ENCODE measurements around the gene RARRES2.

The RARRES2 gene

DNA sequence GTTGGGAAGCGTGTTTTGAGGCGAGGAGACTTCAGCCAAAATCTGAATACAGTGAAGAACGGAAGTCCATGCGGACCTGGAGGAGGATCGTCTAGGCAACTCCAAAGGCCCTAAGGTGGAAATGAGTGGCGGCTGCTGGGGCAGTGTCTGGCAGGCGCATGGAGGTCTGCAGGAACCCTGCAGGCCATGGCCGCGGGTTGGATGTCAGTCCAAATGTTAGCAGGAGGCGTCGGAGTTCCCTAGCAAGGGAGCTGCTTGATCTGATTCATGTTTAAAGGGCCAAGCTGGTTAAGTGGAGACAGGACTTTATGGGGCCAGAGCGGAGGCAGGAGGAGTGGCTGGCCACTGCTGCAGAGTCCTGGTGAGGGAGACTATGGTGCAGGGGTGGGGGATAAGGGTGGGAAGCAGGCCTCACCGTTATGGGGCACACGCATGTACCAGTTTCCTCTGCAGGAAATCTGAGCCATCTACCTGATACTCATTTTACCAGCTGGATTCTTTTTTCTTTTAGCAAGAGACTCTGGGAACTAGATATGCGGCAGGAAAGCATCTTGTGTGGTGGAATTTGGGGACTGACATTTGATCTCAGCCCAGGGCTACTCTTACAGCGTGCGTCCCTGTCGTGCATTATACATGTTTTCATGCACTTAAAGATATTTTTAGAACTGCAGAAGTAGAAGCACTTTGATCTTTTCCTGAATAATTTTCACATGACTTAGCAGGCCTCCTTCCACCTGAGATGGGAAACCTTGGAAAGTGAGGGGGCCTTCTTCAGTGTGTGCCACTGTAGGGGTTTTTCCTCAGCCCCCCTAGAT, 20.6 kb upstream of the RARRES2 start:
- Histone ChIP-seq H3K27ac (ENCODE audit: poor library complexity, severe bottlenecking) (no peak overlapping the region), H3K4me3 (ENCODE audit: severe bottlenecking) (no peak overlapping the region), H3K27me3 (ENCODE audit: insufficient read depth, poor library complexity, severe bottlenecking) (no peaks in the 10 kb centered on the region), H3K4me1 (ENCODE audit: insufficient read depth, poor library complexity, severe bottlenecking) (no peaks in the 10 kb centered on the region), H3K36me3 (ENCODE audit: low read depth) (no peaks in the 10 kb centered on the region), H3K9me3 (ENCODE audit: severe bottlenecking) (no peaks in the 10 kb centered on the region)
- ATAC-seq (ENCODE audit: low read depth), result no peak
- DNase-seq (ENCODE audit: low spot score), result no peak
- TF ChIP-seq, protein P1, sequence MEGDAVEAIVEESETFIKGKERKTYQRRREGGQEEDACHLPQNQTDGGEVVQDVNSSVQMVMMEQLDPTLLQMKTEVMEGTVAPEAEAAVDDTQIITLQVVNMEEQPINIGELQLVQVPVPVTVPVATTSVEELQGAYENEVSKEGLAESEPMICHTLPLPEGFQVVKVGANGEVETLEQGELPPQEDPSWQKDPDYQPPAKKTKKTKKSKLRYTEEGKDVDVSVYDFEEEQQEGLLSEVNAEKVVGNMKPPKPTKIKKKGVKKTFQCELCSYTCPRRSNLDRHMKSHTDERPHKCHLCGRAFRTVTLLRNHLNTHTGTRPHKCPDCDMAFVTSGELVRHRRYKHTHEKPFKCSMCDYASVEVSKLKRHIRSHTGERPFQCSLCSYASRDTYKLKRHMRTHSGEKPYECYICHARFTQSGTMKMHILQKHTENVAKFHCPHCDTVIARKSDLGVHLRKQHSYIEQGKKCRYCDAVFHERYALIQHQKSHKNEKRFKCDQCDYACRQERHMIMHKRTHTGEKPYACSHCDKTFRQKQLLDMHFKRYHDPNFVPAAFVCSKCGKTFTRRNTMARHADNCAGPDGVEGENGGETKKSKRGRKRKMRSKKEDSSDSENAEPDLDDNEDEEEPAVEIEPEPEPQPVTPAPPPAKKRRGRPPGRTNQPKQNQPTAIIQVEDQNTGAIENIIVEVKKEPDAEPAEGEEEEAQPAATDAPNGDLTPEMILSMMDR (IDR thresholded peaks at IDR 0.05; ENCODE audit: poor library complexity, severe bottlenecking), result no peak

DNA sequence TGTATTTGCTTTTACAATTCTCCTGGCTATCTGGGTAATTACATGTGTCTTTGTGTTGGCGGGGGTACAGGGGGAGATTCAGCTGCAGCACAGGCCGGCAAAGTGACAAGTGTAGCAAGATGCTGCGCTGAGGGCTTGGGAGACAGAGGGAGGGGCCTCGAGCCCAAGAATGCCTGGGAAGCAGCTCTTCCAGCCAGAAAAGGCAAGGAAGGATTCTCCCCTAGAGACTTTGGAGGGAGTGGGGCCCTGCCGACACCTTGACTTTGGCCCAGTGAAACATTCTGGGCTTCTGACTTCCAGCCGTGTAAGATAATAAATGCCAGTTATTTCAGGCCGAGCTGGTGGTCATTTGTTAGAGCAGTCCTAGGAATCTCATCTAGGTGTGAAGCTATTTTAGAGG, 20.0 kb upstream of the RARRES2 start:
- Histone ChIP-seq H3K27me3 (ENCODE audit: insufficient read depth, poor library complexity, severe bottlenecking) (no peaks in the 10 kb centered on the region), H3K4me3 (ENCODE audit: severe bottlenecking) (no peak overlapping the region), H3K27ac (ENCODE audit: poor library complexity, severe bottlenecking) (no peak overlapping the region), H3K36me3 (ENCODE audit: low read depth) (no peaks in the 10 kb centered on the region), H3K9me3 (ENCODE audit: severe bottlenecking) (no peaks in the 10 kb centered on the region), H3K4me1 (ENCODE audit: insufficient read depth, poor library complexity, severe bottlenecking) (no peaks in the 10 kb centered on the region)
- ATAC-seq (ENCODE audit: low read depth), result no peak
- no peak for DNase-seq (ENCODE audit: low spot score)
- TF ChIP-seq, protein P1 (IDR thresholded peaks at IDR 0.05; ENCODE audit: poor library complexity, severe bottlenecking), result no peak

DNA sequence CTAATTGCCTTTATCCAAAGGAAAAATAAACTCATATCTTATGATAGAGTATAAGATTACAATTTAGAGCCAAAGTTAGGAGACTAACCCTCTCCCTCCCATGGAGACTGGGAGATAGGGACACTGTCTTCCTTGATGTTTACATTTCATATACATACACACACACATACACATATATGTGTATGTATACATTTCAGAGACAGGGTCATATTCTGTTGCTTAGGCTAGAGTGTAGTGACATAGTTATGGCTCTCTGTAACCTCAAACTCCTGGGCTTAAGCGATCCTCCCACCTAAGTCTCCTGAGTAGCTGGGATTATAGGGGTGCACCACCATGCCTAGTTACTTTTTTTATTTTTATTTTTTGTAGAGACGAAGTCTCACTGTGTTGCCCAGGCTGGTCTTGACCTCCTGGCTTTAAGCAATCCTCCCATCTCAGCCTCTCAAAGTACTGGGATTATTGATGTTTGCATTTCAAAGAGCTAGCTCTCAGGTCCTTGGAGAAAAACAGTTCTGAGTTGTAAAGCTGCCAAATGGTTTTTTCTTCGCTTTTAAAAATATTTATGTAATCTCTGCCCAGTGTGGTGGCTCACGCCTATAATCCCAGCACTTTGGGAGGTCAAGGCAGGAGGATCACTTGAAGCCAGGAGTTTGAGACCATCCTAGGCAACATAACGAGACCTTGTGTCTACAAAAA, 19.1 kb upstream of the RARRES2 start:
- Histone ChIP-seq H3K9me3 (ENCODE audit: severe bottlenecking) (no peaks in the 10 kb centered on the region), H3K4me3 (ENCODE audit: severe bottlenecking) (no peak overlapping the region), H3K27ac (ENCODE audit: poor library complexity, severe bottlenecking) (no peak overlapping the region), H3K36me3 (ENCODE audit: low read depth) (no peaks in the 10 kb centered on the region), H3K4me1 (ENCODE audit: insufficient read depth, poor library complexity, severe bottlenecking) (no peaks in the 10 kb centered on the region), H3K27me3 (ENCODE audit: insufficient read depth, poor library complexity, severe bottlenecking) (no peaks in the 10 kb centered on the region)
- TF ChIP-seq, protein P1 (IDR thresholded peaks at IDR 0.05; ENCODE audit: poor library complexity, severe bottlenecking), result no peak
- ATAC-seq (ENCODE audit: low read depth), result no peak
- no peak for DNase-seq (ENCODE audit: low spot score)

DNA sequence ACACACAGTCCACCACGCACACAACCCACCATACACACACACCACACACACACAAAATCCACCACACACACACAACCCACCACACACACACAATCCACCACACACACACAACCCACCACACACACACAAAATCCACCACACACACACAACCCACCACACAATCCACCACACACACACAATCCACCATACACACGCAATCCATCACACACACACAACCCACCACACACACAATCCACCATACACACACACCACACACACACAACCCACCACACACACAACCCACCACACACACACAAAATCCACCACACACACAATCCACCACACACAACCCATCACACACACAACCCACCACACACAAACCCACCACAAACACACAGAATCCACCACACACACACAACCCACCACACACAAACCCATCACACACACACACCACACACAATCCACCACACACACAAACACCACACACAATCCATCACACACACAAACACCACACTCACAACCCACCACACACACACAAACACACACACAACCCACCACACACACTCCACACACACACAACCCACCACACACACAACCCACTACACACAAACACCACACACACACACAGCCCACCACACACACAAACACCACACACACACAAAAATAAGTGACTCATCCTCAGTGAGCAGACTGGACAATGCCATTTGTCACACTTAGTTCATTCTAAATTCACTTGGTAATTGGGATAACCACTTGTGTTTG, 18.4 kb upstream of the RARRES2 start:
- no peak overlapping the region for H3K4me3 ChIP-seq (ENCODE audit: severe bottlenecking)
- H3K36me3 ChIP-seq (ENCODE audit: low read depth), result no peaks in the 10 kb centered on the region
- TF ChIP-seq, protein P1 (IDR thresholded peaks at IDR 0.05; ENCODE audit: poor library complexity, severe bottlenecking), result no peak
- DNase-seq (ENCODE audit: low spot score), result no peak
- no peak overlapping the region for H3K27ac ChIP-seq (ENCODE audit: poor library complexity, severe bottlenecking)
- no peak for ATAC-seq (ENCODE audit: low read depth)
- H3K27me3 ChIP-seq (ENCODE audit: insufficient read depth, poor library complexity, severe bottlenecking), result no peaks in the 10 kb centered on the region
- no peaks in the 10 kb centered on the region for H3K9me3 ChIP-seq (ENCODE audit: severe bottlenecking)
- H3K4me1 ChIP-seq (ENCODE audit: insufficient read depth, poor library complexity, severe bottlenecking), result no peaks in the 10 kb centered on the region
